GM21825 (cell line): ENCODE results near the gene EYS.

ENCODE experiments used
- ATAC-seq: cut with Tn5 transposase; IDR thresholded peaks from one replicate; pipeline ENCODE4 v1.9.1; 2021; ENCODE audit warnings: mild to moderate bottlenecking, moderate library complexity; ENCODE audit not compliant: unreplicated experiment

The EYS gene

DNA sequence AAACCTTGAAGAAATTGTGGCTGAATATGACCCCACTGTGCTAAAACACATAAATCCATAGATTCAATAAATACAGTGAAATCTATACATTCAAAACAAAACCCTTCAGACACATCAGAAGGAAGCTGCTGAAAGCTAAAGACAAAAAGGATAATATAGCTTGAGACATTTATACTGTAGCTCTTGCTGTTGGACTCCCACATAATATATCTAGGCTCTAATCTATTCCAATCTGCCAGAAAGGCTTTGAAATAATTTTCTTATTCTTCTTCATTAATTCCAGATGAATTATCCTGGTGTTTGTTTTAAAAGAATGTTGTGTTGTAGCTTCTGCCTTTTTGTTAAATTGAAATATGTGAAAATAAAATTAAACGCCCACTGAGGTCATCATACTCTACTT lies 454.0 kb downstream of the EYS start:
- no peak for ATAC-seq

DNA sequence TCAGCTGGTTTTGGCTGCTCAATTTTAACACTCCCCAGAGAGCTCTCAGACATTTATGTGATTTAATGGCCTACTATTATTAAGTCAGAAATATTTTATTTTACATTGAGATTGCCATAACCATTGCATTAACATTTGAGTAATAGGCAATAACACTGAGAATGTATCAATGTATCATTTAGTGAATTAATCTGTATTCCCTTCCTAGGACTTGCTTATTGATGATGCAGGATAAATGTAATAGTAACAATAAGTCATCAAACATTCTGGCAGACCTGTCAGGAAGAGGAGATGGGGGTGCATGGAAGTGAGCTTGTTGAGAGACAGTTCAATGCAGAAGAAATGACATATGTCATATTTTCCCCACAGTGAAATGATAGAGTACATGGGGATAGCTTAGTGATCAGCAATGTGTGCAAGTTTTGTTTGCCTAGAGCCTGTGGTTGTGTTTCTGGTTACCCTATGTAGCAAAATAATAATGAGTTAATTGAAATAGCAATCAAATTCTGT lies 458.9 kb downstream of the EYS start:
- ATAC-seq = no peak

DNA sequence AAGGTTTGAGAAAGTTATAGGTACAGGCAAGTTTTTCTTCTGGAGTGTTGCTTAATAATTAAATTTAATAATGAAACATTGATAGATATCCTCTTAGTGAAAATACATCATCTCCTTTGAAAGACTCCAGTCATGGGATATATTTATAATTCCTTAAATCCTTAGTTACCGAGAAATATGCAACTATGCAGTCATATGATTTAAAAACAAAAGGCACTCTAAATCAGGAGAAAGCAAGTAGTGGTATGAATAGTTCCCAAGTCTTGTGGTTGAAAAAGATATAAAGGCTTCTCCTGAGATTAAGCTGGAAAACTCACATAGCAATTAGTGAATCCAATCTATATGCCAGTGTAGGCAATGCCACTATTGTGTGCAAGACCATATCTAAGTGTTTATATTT lies 475.4 kb downstream of the EYS start:
- ATAC-seq = no peak

DNA sequence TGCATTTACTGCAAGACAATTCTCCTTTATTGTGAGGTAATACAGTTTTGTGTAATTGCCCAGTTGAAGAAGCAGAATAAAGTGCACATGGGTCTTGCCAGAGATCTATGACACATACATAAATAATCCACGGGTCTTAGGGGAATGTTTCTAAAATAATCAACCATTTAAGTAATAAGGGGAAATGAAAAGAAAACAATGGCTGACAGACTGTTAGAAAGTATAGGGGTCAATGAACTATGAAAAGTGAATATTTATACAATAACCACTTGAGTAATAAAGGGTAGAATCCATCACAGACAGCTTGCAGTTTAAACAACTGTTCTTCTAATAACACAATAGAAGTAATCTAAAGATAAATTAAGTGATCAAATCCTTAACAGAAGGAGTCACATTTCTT lies 477.2 kb downstream of the EYS start:
- no peak for ATAC-seq

DNA sequence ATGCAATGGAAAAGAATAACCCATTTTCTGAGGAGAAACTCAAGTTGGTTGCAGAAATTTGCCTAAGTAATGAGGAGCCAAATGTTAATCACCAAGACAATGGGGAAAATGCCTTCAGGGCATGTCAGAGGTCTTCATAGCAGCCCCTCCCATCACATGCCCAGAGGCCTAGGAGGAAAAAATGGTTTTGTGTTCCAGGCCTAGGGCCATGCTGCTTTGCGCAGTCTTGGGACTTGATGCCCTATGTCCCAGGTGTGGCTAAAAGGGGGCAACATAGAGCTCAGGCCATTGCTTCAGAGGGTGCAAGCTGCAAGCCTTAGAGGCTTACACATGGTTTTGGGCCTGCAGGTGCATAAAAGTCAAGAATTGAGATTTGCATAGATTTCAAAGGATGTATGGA lies 485.9 kb downstream of the EYS start:
- ATAC-seq = no peak

DNA sequence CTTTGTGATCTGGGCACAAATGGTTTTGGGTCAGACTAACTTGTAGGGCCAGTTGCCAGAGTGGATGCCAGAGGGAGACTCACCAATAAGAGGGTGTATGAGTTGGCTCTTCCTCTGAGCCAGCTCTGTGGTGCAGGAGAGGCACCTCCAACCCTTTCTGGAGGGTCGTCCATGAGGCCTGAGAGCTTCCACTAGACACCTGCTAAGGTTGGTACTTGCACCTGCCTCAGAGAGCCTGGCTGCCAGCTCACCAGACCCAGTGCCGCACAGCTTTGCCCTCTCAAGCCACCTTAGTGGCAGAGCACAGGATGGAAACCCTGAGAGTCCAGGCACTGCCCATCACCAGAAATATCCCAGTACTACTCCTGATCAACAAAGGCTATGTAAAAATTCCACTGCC lies 504.3 kb downstream of the EYS start:
- ATAC-seq = no peak

DNA sequence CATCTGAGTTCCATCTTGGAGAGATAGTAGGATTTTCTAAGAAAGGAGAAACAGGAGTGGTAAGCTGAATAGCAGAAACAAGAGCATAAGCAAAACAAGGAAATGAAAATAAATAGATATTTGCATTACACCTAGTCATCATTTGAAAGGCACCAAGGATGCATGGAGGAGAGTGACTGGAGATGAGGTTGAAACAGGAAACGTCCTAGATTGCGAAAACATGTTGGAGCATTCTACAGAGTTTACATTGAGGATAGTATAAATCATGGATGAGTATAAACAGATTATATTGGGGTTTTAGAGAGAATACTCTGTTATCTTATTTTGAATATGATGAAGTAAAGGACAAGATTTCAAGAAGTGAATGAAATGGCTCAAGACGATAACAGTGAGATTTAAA lies 507.3 kb downstream of the EYS start:
- ATAC-seq = no peak

DNA sequence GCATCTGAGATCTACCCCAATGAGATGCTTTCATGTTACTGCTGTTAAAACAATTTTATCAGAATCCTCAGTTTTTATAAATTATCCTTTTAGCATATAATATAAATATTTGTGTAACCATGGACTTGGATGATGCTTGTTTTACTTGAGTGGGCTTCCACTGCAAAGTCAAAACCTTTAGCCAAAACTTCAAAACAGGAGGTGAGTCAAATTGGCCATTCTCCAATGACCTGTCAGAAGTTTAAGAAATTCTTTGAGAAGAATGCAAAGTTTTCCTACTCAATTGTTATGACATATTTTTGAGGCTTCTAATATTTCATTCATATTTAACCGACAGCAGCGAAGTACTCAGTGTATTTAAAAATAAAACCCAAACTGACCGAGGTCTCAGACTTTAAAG lies 507.9 kb downstream of the EYS start:
- no peak for ATAC-seq

DNA sequence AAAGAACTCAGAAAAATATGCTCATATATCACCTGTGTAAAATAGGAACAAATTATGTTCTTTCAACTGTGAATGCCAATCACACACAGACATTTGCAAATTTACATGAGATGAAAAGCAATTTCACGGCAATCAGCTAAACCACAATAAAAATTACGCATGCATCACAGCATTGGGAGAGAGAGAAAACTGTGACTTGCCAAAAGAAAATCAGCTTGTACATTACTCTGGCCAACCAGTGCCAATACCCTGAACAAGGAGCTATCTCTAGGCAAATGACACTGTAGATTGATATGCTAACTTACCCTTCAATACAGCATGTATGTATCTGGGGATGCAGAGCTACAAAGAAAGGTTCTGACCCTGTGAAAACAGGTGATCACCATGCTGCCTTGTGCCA lies 515.6 kb downstream of the EYS start:
- no peak for ATAC-seq

DNA sequence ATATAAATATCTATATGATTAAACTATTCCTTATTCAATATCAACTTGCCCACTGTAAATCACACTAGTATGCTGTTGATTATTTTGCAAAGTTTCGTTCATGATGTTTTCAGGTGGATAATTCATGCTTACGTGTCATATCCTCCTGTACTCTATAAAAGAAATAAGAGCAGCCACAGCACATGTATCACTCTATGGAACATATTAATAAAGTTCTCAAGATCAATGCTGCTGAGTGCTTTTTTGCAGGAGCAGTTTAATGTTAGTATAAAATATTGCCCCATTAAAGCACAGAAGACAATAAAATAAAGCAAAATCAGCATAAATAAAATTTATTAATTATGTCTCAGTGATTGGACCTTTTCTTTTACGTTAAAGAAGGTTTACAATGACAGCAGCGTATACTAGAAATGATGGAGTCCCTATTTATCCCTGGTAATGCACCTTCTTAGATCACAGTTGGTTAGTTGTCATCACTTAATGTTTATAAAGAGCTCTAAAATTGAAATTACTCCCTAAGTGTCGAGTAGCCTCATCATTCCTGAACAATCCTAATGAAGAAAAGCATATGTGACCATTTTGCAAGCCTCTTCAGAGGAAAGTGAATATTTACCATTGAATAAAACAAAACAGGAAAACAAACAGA lies 517.7 kb downstream of the EYS start:
- ATAC-seq = no peak

DNA sequence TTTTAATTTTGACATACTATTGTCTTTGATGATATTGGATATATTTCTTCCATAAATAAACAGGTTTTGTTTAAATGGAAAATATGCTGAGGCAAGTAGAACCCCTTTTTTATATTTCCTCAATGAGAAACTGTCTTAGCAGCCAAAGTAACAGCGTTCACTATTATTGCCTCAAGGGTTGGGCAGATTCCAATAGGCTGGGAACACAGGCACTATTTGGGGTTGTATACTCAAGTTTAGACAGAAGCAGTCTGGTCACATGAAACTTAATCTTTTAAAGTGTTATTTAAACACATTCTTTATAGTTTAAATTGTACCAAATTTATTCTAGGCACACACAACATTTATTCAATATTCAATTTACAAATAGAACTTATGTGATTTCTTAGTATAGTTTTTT lies 520.2 kb downstream of the EYS start:
- ATAC-seq = no peak

DNA sequence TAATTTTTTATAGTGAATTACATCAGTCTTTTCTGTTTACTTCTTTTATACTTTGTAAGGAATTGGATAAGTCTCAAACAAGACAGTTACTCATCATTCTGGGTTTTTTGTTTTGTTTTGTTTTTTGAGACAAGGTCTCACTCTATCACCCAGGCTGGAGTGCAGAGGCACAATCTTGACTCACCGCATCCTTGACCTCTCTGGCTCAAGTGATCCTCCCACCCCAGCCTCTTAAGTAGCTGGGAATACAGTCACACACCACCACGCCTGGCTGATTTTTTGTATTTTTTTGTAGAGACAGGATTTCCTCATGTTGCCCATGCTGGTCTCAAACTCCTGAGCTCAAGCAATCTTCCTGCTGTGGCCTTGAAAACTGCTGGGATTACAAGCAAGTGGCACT lies 524.3 kb downstream of the EYS start:
- no peak for ATAC-seq

DNA sequence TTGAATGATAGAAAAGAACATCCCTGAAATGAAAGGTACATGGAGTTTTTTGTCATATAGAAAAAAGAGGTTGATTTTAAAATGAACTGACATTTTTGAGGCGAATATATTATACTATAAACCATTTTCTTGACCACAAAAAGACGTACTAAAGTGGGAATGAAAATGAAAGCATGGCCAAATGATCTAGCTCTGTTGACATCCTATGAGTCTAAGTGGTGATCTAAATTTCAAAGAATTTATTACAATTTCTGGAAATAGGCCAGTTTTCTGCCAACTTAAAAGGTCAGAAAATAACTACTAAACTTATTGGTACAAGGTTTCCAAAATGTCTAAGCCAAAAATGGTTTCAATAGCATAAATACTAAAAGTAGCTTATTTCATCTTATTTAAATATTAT lies 536.8 kb downstream of the EYS start:
- ATAC-seq = no peak

DNA sequence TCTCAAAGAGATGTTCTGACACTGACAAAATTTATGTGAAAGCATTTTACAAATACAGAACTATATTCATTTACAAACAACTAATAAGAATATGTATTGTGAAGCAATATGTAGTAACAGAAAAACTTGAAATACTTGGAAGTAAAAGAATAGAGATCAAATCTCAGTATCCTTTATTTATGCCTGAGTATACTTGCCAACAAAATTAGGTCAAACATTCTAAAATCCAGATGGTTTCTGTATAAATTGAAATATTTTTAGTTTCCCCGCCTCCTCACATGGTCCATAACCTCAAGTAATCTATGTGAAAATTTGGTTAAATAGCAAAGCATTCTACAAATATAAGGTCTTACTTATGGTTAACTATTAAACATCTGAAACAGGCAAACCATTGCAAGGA lies 545.4 kb downstream of the EYS start:
- ATAC-seq = no peak

DNA sequence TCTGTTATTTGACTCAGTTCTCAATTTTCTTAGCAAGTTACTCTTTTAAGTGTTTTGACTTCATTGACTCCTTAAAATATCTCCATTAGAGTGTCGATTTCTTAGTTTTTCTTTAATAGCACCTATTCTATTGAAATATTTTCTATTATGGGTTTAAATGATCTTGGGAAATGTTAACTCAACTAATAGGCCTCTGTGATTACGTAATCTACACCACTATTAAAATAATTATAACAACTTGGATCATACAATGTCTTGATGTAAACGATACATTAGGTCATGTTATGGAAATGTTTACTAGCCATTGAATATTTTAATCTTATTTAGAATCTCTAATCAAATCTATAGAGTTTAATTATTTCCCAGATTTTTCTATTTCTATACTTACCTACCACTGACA lies 550.0 kb downstream of the EYS start:
- no peak for ATAC-seq

DNA sequence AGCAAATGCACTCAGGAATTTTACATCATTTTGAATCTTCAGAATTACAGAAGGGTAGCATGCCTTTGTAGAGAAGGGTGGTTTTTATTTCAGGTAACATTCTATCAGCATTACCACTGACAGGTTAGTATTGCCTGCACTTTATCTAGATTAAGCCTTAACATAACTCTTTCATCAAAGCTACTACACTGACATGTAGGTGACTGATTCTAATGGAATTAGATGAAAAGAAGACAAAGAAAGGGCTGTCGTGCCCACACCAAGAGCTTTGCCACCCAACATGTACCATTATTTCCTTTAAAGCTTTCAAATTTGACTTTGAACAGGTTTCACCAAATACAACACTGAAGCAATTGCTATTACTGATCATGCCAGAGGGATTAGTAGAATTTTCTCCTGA lies 551.9 kb downstream of the EYS start:
- ATAC-seq = no peak

DNA sequence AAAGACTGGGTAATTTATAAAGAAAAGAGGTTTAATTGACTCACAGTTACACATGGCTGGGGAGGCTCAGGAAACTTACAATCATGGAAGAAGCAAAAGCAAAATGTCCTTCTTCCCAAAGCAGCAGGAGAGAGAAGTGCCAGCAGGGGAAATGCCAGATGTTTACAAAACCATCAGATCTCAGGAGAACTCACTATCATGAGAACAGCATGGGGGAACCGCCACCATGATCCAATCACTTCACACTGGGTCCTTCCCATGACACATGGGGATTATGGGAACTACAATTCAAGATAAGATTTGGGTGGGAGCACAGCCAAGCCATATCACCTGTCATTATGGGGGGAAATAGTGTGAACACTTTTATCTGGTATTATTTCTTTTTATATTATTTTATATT lies 557.2 kb downstream of the EYS start:
- no peak for ATAC-seq

DNA sequence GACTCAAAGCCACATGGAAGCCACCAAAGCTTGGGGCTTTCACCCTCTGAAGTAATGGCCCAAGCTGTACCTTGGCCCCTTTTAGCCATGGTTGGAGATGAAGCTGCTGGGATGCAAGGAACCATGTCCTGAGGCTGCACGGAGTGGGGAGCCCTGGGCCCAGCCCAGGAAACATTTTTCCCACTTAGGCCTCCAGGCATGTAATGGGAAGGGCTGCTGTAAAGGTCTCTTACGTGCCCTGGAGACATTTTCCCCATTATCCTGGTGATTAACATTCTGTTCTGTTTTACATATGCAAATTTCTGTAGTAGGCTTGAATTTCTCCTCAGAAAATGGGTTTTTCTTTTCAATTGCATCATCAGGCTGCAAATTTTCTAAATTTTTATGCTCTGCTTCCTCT lies 558.2 kb downstream of the EYS start:
- ATAC-seq = no peak

DNA sequence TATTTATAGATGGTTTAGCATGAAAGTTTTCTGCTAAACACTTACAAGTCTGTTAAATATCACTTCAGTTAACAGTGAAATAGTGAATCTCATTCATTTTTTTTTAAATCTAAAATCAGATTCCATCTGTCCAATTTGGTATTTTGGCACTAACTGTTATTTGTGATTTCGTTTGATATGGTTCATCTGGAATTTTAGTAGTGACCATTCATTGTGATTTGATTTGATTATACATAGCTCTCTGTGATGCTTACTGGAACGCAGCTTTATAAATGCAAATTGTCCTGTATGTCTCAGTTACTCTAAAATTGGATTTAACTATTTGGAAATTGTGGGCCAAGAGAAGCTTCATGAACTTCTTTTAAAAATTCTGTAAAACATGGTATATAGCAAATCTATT lies 571.5 kb downstream of the EYS start:
- ATAC-seq = no peak

DNA sequence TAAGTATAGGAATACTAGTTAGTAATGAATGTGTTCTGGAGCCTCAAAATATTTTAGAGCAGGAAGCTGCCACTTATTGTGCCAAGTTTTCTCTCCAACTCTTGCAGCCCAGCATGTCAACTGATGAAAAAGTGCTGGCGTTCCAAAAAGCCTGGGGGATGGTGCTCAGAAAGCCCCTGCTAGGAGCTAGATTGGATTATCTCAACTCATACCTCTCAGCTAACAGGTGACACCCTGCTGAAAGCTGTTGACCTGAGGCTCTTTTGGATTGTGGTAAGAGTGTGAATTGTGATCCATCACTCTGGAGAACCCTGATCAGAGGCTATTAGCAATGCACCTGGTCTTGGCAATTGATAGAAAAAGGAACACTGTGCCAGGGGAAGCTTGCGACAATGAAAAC lies 580.4 kb downstream of the EYS start:
- no peak for ATAC-seq

DNA sequence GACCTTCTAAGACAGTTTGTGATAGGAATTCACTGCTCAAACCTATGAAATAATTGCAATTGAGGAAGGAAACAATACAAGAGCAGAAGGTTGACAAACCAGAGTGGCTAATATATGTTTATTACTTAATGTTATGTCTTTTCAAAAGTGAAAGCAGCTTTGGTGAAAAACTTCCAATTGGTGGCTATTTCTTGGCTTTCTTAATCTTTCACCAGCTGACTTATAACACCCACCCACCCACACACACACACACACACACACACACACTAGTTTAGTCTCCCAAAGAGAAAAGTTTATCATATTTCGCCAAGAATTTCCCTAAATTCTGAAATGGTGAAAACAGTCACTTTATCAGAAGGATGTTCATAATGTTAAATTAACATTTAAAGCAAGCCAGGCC lies 583.5 kb downstream of the EYS start:
- no peak for ATAC-seq

DNA sequence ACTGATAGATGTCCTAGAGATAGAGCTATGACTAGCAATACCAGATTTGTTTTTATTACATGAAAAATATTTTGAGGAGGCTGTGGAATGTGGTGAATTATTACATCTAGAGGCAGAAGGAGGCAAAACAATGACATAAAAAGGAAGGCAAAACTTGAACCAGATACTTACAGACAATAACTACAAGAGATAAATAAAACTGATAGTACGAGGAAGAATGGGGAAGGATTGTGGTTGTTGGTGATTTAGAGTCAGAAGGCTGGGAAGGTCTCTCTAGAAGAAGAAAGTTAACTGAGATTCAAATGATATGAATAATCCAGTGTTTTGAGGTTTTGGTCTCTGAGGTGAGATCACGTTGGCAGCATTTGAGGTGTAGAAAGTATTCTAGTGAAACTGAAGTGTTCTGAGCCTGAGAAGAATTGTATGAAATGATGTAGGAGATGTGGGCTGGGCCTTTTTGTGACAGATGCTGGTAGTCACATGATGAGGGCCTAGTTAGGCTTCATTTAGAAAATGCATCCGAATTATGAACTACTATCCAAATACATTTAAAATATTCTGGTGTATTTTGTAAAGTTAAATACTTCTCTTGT lies 589.1 kb downstream of the EYS start:
- no peak for ATAC-seq

DNA sequence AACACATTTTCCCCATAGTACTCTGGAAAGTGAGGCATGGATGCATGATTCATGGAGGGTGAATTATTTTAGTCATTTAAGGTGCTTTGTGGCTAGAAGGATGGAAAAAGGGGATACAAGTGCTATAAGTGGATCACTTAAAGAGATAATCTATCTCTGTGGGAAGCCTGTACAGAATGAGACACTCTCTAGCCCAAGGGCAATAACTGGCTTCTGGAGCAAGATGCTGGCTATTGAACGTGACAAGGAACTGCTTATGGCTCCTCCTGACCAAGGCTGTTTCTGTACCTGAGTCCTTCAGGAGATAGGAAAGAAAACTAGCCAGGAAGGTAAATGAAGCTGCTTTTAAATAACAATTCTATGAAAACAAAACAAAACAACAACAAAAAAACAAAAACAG lies 590.7 kb downstream of the EYS start:
- no peak for ATAC-seq
